WTC11 (cell line): Measurements from ENCODE around the gene DCAF11.

Experiments used
- CTCF ChIP-seq: fragments of 200-600 bp; IDR thresholded peaks from 2 replicates; pipeline ENCODE4 v1.8.0; 2022; ENCODE audit warnings: antibody characterized with exemption
- EMX1 ChIP-seq: fragments of 250-450 bp; sonication (Bioruptor Pico); IDR thresholded peaks from 2 replicates; pipeline ENCODE4 v1.8.0; 2021; ENCODE audit warnings: mild to moderate bottlenecking
- ESRRA ChIP-seq: sonication (generic); formaldehyde crosslinking; IDR thresholded peaks from 2 replicates; pipeline ENCODE4 v1.8.1; 2022; ENCODE audit warnings: mild to moderate bottlenecking, missing genetic modification reagents, borderline replicate concordance
- IRF1 ChIP-seq: sonication (generic); formaldehyde crosslinking; IDR thresholded peaks from 2 replicates; pipeline ENCODE4 v1.8.0; 2023; ENCODE audit warnings: missing genetic modification reagents
- KAT7 ChIP-seq: sonication (generic); formaldehyde crosslinking; IDR thresholded peaks from 2 replicates; pipeline ENCODE4 v1.8.1; 2023; ENCODE audit warnings: missing genetic modification reagents, mild to moderate bottlenecking, borderline replicate concordance
- SMAD4 ChIP-seq: sonication (generic); formaldehyde crosslinking; IDR thresholded peaks from 2 replicates; pipeline ENCODE4 v1.8.0; 2022; ENCODE audit warnings: mild to moderate bottlenecking, missing genetic modification reagents
- SP1 ChIP-seq: sonication (generic); formaldehyde crosslinking; conservative IDR thresholded peaks from 2 replicates; pipeline ENCODE4 v1.8.1; 2022; ENCODE audit warnings: missing genetic modification reagents
- TCF7 ChIP-seq: sonication (generic); formaldehyde crosslinking; IDR thresholded peaks from 2 replicates; pipeline ENCODE4 v1.8.0; 2022; ENCODE audit warnings: mild to moderate bottlenecking, low read depth, missing genetic modification reagents, moderate library complexity
- ZNF138 ChIP-seq: sonication (generic); formaldehyde crosslinking; conservative IDR thresholded peaks from 2 replicates; pipeline ENCODE4 v1.8.1; 2022; ENCODE audit warnings: mild to moderate bottlenecking, moderate library complexity, missing genetic modification reagents
- TF ChIP-seq, protein P1 (sequence below): sonication (generic); formaldehyde crosslinking; IDR thresholded peaks from 2 replicates; pipeline ENCODE4 v1.8.0; 2022; ENCODE audit warnings: mild to moderate bottlenecking, missing genetic modification reagents

- TF ChIP-seq SMAD4 (CRISPR knock-in tag) (no peak), ZNF138 (CRISPR knock-in tag) (no peak), EMX1 (no peak), TCF7 (no peak), KAT7 (CRISPR knock-in tag) (no peak), SP1 (CRISPR knock-in tag) (no peak), ESRRA (CRISPR knock-in tag) (no peak), CTCF (no peak), IRF1 (no peak)
- TF ChIP-seq, protein P1, sequence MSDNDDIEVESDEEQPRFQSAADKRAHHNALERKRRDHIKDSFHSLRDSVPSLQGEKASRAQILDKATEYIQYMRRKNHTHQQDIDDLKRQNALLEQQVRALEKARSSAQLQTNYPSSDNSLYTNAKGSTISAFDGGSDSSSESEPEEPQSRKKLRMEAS = no peak
These were observed 36.0 kb downstream of the DCAF11 start for GRCh38 chr14:24150567-24150966.
